ENCODE data around the gene HSF2BP.

Gene HSF2BP

DNA sequence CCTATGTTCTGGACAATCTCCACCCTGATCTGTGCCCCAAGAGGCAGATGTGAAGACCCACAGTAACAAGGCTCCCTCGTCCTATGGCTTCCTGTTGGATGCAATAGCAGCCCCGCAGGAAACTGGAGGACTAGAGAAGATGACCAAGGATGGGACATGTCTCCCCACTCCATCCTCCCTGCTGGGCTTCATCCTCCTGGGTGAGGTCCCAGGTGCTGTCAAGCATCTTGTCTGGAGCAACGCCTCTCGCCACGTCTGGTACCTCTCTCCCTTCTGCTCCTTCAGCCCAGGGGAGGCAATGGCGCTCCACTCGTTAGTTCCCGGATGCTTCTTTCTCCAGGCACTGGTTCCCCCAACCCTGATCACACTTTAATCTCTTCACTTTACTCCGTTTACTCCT, 11.1 kb downstream of the HSF2BP start:
- DNase-seq (ENCODE audit: low read depth): no peak
- TF ChIP-seq CTCF (IDR thresholded peaks at IDR 0.05; ENCODE audit: low read depth, low read length, missing control alignments): no peak
- no peak overlapping the region for H3K4me3 ChIP-seq (ENCODE audit: low read depth, low read length)

- peak; percentile 99 for TF ChIP-seq CTCF (IDR thresholded peaks at IDR 0.05; ENCODE audit: low read depth, low read length, missing control alignments)
- no peak overlapping the region for H3K4me3 ChIP-seq (ENCODE audit: low read depth, low read length)
- peak; percentile 67 for DNase-seq (ENCODE audit: low read depth)
These were observed 12.6 kb downstream of the HSF2BP start for GRCh38 chr21:43646550-43647260.

GRCh38 chr21:43645976-43646375, 13.3 kb downstream of the HSF2BP start:
- H3K4me3 ChIP-seq (ENCODE audit: low read depth, low read length): no peak overlapping the region
- no peak for TF ChIP-seq CTCF (IDR thresholded peaks at IDR 0.05; ENCODE audit: low read depth, low read length, missing control alignments)
- no peak for DNase-seq (ENCODE audit: low read depth)

DNA sequence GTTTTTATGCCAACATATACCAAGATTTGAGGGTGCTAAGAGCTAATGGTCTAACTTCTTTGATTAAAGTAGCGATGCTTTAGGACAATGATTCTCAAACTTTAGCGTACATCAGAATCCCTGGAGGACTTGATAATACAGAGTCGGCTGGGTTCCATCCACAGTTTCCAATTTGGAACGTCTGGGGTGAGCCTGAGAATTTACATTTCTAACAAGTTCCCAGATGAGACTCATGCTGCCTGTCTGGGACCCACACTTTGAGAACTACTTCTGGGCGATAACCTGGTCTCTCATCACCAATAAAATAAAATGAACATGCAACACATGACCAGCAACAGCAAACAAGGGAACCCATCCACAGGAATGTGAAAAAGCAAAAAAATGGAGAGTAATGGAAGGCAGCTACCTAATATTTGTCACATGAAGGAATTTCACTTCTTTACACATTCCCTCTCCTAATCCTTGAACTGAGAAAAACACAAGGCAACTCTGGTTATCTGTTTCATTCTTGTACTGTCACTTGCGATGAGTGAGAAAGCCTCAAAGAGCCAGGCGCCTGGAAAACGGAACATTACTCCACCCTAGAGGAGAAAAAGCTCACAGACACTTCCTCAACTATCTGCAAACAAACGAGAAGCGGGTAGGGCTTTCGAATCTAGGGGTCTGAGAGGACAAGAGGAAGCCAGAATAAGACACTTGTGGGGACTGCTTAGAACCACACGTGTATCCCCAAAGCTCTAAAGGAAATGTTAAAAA, 14.0 kb downstream of the HSF2BP start:
- H3K4me3 ChIP-seq (ENCODE audit: low read depth, low read length): no peak overlapping the region
- TF ChIP-seq CTCF (IDR thresholded peaks at IDR 0.05; ENCODE audit: low read depth, low read length, missing control alignments): peak; percentile 50
- peak; percentile 55 for DNase-seq (ENCODE audit: low read depth)

DNA sequence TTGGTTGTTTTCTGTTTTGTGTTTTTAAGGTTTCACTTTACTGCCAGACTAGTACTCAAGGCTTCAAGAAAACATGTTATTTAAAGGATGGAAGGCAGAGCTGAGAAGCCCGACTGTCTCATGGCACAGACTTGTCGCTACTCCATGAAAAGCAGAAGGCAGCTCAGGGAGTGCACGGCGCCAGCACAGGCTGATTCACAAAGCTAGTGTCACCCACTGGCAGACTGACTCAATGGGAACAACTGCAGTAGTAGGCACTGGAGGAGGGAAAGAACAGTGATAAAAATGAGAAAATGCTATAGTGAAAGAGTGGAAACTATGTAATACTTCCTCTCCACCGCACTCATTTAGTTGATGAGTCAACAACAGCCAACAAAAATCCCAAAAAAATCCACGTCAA, 14.7 kb downstream of the HSF2BP start:
- H3K4me3 ChIP-seq (ENCODE audit: low read depth, low read length): no peak overlapping the region
- no peak for DNase-seq (ENCODE audit: low read depth)
- no peak for TF ChIP-seq CTCF (IDR thresholded peaks at IDR 0.05; ENCODE audit: low read depth, low read length, missing control alignments)

GRCh38 chr21:43644071-43644470, 15.2 kb downstream of the HSF2BP start:
- DNase-seq (ENCODE audit: low read depth): no peak
- no peak for TF ChIP-seq CTCF (IDR thresholded peaks at IDR 0.05; ENCODE audit: low read depth, low read length, missing control alignments)
- no peak overlapping the region for H3K4me3 ChIP-seq (ENCODE audit: low read depth, low read length)
